ENCODE measurements around the gene ZNF84. TPM values are rescaled to one million over a fixed set of nuclear protein-coding genes. Genes with fewer than 3 reads are reported as not detected.

Gene ZNF84
- total RNA-seq, 4 donors from 2014 or later = 21.6 to 62.0 (median 30.1) TPM

- H3K27ac ChIP-seq = no peak overlapping the region
- no peak overlapping the region for H3K4me3 ChIP-seq
- TF ChIP-seq CTCF (IDR thresholded peaks at IDR 0.05) (no peak), POLR2A (IDR thresholded peaks at IDR 0.05) (no peak), EP300 (IDR thresholded peaks at IDR 0.05) (no peak)
- H3K9me3 ChIP-seq = peaks cover 29 to 100% (median 70%) of the 10 kb centered on the region in 4 donors
- no peaks in the 10 kb centered on the region for H3K27me3 ChIP-seq
- H3K36me3 ChIP-seq = peaks cover 9 to 95% (median 27%) of the 10 kb centered on the region in 3 donors
- no peak for DNase-seq (ENCODE audit: low spot score in 2 of 2)
- no peaks in the 10 kb centered on the region for H3K4me1 ChIP-seq
- 96 to 97% methylated on average over 2 of the region's 2 CpGs for WGBS, 2 donors
Measured at GRCh38 chr12:133108150-133108549, 70.8 kb downstream of the ZNF84 start.

Small RNAs within 50 kb of the gene (small RNA-seq; reads per million reads assigned to genes)
- not detected for gene RNU4ATAC12P

Other genes starting within 250 kb of the ZNF84 start
- 100 to 1,000 TPM in 2 of 4 donors, 10 to 100 TPM in 2; 69.8 to 117 (median 97.7) TPM for gene GOLGA3, start 208.6 kb upstream of the ZNF84 start, total RNA-seq
- gene CHFR, start 149.9 kb upstream of the ZNF84 start, total RNA-seq = 10 to 100 TPM; 36.1 to 58.6 (median 39.8) TPM
- 10 to 100 TPM in 1 of 4 donors, 1 to 10 TPM in 3; 7.9 to 20.6 (median 9.0) TPM for gene ZNF605, start 81.2 kb upstream of the ZNF84 start, total RNA-seq
- gene ZNF26, start 51.1 kb upstream of the ZNF84 start, total RNA-seq = 10 to 100 TPM; 15.5 to 30.8 (median 21.2) TPM
- 10 to 100 TPM; 11.7 to 16.5 (median 14.1) TPM for gene ZNF140, start 43.4 kb downstream of the ZNF84 start, total RNA-seq
- 1 to 10 TPM; 5.1 to 5.9 (median 5.4) TPM for gene ZNF891, start 92.8 kb downstream of the ZNF84 start, total RNA-seq
- gene ZNF10, start 93.1 kb downstream of the ZNF84 start, total RNA-seq = 10 to 100 TPM in 3 of 4 donors, 1 to 10 TPM in 1; 5.7 to 33.1 (median 16.2) TPM
- 10 to 100 TPM; 13.9 to 31.9 (median 18.6) TPM for gene ZNF268, start 144.0 kb downstream of the ZNF84 start, total RNA-seq
- not detected for gene ANHX, start 198.4 kb downstream of the ZNF84 start, total RNA-seq